Small intestine (tissue), 16 donors: ENCODE results near the gene GIT2. TPM values are rescaled to one million over a fixed set of nuclear protein-coding genes. Genes with fewer than 3 reads are reported as not detected.

Source experiments
- DNase-seq, 2 donors: peaks; one replicate each; pipeline versions ENCODE4 v3.0.0 to v3.0.0-alpha.2; 2013
- FAIRE-seq: peaks from 2 replicates; lab custom pipeline; 2012; peaks lifted over from hg19 to GRCh38; lab: Jason Lieb, UNC
- H3K27ac ChIP-seq, 3 donors: one replicate each; pipeline ENCODE4 v1.5.1; 2013; ENCODE audit warnings: low read length in 2 of 3, mild to moderate bottlenecking in 2 of 3, control low read depth in 1 of 3, inconsistent platforms in 1 of 3, low read depth in 1 of 3, moderate library complexity in 1 of 3
- H3K27me3 ChIP-seq, 3 donors: one replicate each; pipeline ENCODE4 v1.6.1; 2013; ENCODE audit warnings: low read length in 3 of 3, inconsistent platforms in 1 of 3; ENCODE audit not compliant: control insufficient read depth in 3 of 3, insufficient read depth in 3 of 3
- H3K36me3 ChIP-seq, 3 donors: one replicate each; pipeline ENCODE4 v1.6.1; 2013; ENCODE audit warnings: low read length in 3 of 3, inconsistent platforms in 1 of 3, low read depth in 1 of 3, mild to moderate bottlenecking in 1 of 3, moderate library complexity in 1 of 3; ENCODE audit not compliant: control insufficient read depth in 3 of 3, insufficient read depth in 2 of 3
- H3K4me1 ChIP-seq, 3 donors: one replicate each; pipeline ENCODE4 v1.6.1; 2013; ENCODE audit warnings: low read length in 2 of 3, inconsistent platforms in 1 of 3, low read depth in 1 of 3, mild to moderate bottlenecking in 1 of 3, moderate library complexity in 1 of 3; ENCODE audit not compliant: control insufficient read depth in 3 of 3, insufficient read depth in 2 of 3
- H3K4me3 ChIP-seq, 3 donors: one replicate each; pipeline ENCODE4 v1.5.1; 2013; ENCODE audit warnings: low read length in 3 of 3, control low read depth in 1 of 3, inconsistent platforms in 1 of 3, low read depth in 1 of 3, mild to moderate bottlenecking in 1 of 3, moderate library complexity in 1 of 3
- H3K9me3 ChIP-seq, 2 donors: one replicate each; pipeline ENCODE4 v1.6.1; 2013; ENCODE audit warnings: low read depth in 1 of 2, low read length in 1 of 2; ENCODE audit not compliant: control insufficient read depth in 2 of 2, insufficient read depth in 1 of 2
- WGBS, 3 donors: extraction: QIAGEN DNeasy Blood & Tissue Kit; methylation state at CpG; one replicate each; pipeline ENCODE4 v1.1.7; 2013; 5-methylcytosine and 5-hydroxymethylcytosine counted together
- long read RNA-seq, 10 donors: transcript quantifications; one replicate each; lab custom pipeline, GENCODE V29; 2026
- polyA plus RNA-seq, 4 donors: library from polyadenylated mRNA; stranded (reverse) in 3 of 4; unstranded in 1 of 4; fragments of 200-250 nt in 3 of 4; fragments of 120-200 nt in 1 of 4; gene quantifications; one replicate each; pipeline versions ENCODE4 v1.2.1 to v1.2.3, GENCODE V29; 2013
- donor health status: healthy with polysubstance abuse.
- donor health status: control.
- donor health status: control.
- donor health status: Bipolar disorder and iron deficiency.
- donor health status: healthy.

The GIT2 gene
- polyA plus RNA-seq: 10 to 100 TPM in 2 of 4 donors, 1 to 10 TPM in 2; 7.0 to 32.6 (median 9.0) TPM
- long read RNA-seq, donor 1, full-length matches to known transcripts: 3 of 3 reads
- long read RNA-seq, donor 1, partial matches to known transcripts: 0 of 3 reads
- long read RNA-seq, donor 1, other reads (novel, unspliced or antisense): 0 of 3 reads
- long read RNA-seq, donor 2: 0 reads
- long read RNA-seq, donor 3, partial matches to known transcripts: 0 of 3 reads
- long read RNA-seq, donor 3, other reads (novel, unspliced or antisense): 0 of 3 reads
- long read RNA-seq, donor 4: 0 reads
- long read RNA-seq, donor 5: 0 reads
- long read RNA-seq, donor 6, partial matches to known transcripts: 0 of 1 reads
- long read RNA-seq, donor 6, other reads (novel, unspliced or antisense): 0 of 1 reads
- long read RNA-seq, donor 7: 0 reads
- long read RNA-seq, donor 8, full-length matches to known transcripts: 1 of 1 reads
- long read RNA-seq, donor 8, partial matches to known transcripts: 0 of 1 reads
- long read RNA-seq, donor 8, other reads (novel, unspliced or antisense): 0 of 1 reads
- long read RNA-seq, donor 9: 0 reads
- long read RNA-seq, donor 10, full-length matches to known transcripts: 3 of 3 reads
- long read RNA-seq, donor 10, partial matches to known transcripts: 0 of 3 reads
- long read RNA-seq, donor 10, other reads (novel, unspliced or antisense): 0 of 3 reads

- no peak for FAIRE-seq
- peaks cover 0 to 20% (median 4%) of the 10 kb centered on the region in 3 donors for H3K4me1 ChIP-seq
- WGBS, 3 donors: 0 to 1% (median 0%) methylated on average over 53 to 65 of the region's 65 CpGs
- peak within 1 kb of the TSS; percentile 74 to 100 (median 97) for H3K4me3 ChIP-seq
- H3K27ac ChIP-seq: peak within 1 kb of the TSS; percentile 58 to 93 (median 90)
- H3K9me3 ChIP-seq: no peaks in the 10 kb centered on the region
- DNase-seq: peak; percentile 95 to 96
- no peaks in the 10 kb centered on the region for H3K27me3 ChIP-seq
- H3K36me3 ChIP-seq: peaks cover 0 to 7% (median 2%) of the 10 kb centered on the region in 3 donors
Measured at GRCh38 chr12:109995686-109996482, at the start of gene GIT2. Gene GIT2, minus strand, starts transcription at chr12:109996368. Its CDS starts 144 bp downstream, at chr12:109996224.

GRCh38 chr12:110042264-110042663 lies 46.1 kb upstream of the GIT2 start:
- no peaks in the 10 kb centered on the region for H3K27me3 ChIP-seq
- peaks cover 0 to 29% (median 7%) of the 10 kb centered on the region in 3 donors for H3K4me1 ChIP-seq
- FAIRE-seq: no peak
- H3K27ac ChIP-seq: no peak overlapping the region
- H3K4me3 ChIP-seq: no peak overlapping the region
- 91 to 94% (median 94%) methylated on average over 3 of the region's 3 CpGs for WGBS, 3 donors
- H3K36me3 ChIP-seq: peaks cover 4 to 40% (median 9%) of the 10 kb centered on the region in 3 donors
- peak in 1 of 2 donors; percentile 16 for DNase-seq
- H3K9me3 ChIP-seq: no peaks in the 10 kb centered on the region

GRCh38 chr12:110039085-110039807 lies 43.1 kb upstream of the GIT2 start:
- peak overlapping the region; percentile 55 to 88 (median 66) for H3K27ac ChIP-seq
- H3K9me3 ChIP-seq: no peaks in the 10 kb centered on the region
- WGBS, 3 donors: 25 to 46% (median 44%) methylated on average over 5 of the region's 5 CpGs
- H3K4me1 ChIP-seq: peaks cover 0 to 21% (median 4%) of the 10 kb centered on the region in 3 donors
- no peaks in the 10 kb centered on the region for H3K27me3 ChIP-seq
- no peak for FAIRE-seq
- peaks cover 11 to 51% (median 21%) of the 10 kb centered on the region in 3 donors for H3K36me3 ChIP-seq
- DNase-seq: peak; percentile 59 to 84
- H3K4me3 ChIP-seq: no peak overlapping the region

GRCh38 chr12:110038741-110039084 lies 42.5 kb upstream of the GIT2 start:
- Histone ChIP-seq H3K4me3 (no peak overlapping the region), H3K27ac (peak overlapping the region in 2 of 3 donors; percentile 66 to 69), H3K27me3 (no peaks in the 10 kb centered on the region), H3K36me3 (peaks cover 14 to 48% (median 22%) of the 10 kb centered on the region in 3 donors), H3K4me1 (peaks cover 0 to 21% (median 4%) of the 10 kb centered on the region in 3 donors), H3K9me3 (no peaks in the 10 kb centered on the region)
- 45 to 56% (median 46%) methylated on average over 5 of the region's 5 CpGs for WGBS, 3 donors
- no peak for FAIRE-seq
- DNase-seq: no peak

GRCh38 chr12:110037315-110037714 lies 41.1 kb upstream of the GIT2 start:
- Histone ChIP-seq H3K27ac (no peak overlapping the region), H3K4me1 (peaks cover 0 to 19% (median 4%) of the 10 kb centered on the region in 3 donors), H3K36me3 (peaks cover 17 to 40% (median 25%) of the 10 kb centered on the region in 3 donors), H3K4me3 (no peak overlapping the region), H3K9me3 (no peaks in the 10 kb centered on the region), H3K27me3 (no peaks in the 10 kb centered on the region)
- FAIRE-seq: no peak
- no peak for DNase-seq
- WGBS, 3 donors: 86 to 92% (median 90%) methylated on average over 5 of the region's 5 CpGs

- Histone ChIP-seq H3K4me3 (no peak overlapping the region), H3K9me3 (no peaks in the 10 kb centered on the region), H3K27me3 (no peaks in the 10 kb centered on the region), H3K36me3 (peaks cover 17 to 38% (median 18%) of the 10 kb centered on the region in 3 donors), H3K27ac (no peak overlapping the region), H3K4me1 (peaks cover 0 to 18% (median 4%) of the 10 kb centered on the region in 3 donors)
- no peak for FAIRE-seq
- 86 to 89% (median 86%) methylated on average over 7 of the region's 7 CpGs for WGBS, 3 donors
- no peak for DNase-seq
Measured at GRCh38 chr12:110035534-110036104, 39.5 kb upstream of the GIT2 start.

- peaks cover 24 to 43% (median 26%) of the 10 kb centered on the region in 3 donors for H3K36me3 ChIP-seq
- FAIRE-seq (no peak), DNase-seq (no peak)
- H3K9me3 ChIP-seq: no peaks in the 10 kb centered on the region
- H3K27ac ChIP-seq: no peak overlapping the region
- H3K27me3 ChIP-seq: no peaks in the 10 kb centered on the region
- peaks cover 0 to 8% (median 0%) of the 10 kb centered on the region in 3 donors for H3K4me1 ChIP-seq
- WGBS, 3 donors: 91 to 96% (median 94%) methylated on average over 3 of the region's 3 CpGs
- no peak overlapping the region for H3K4me3 ChIP-seq
Measured at GRCh38 chr12:110033888-110034287, 37.7 kb upstream of the GIT2 start.
